Type B pancreatic cell (in vitro differentiated cells): ENCODE data around the gene SEL1L3. TPM values are rescaled to one million over a fixed set of nuclear protein-coding genes. Genes with fewer than 3 reads are reported as not detected.

Source experiments
- DNase-seq: peaks from one replicate; pipeline ENCODE4 v3.0.0; 2021; ENCODE audit warnings: mixed read lengths; ENCODE audit not compliant: unreplicated experiment; ENCODE audit errors: extremely low spot score
- H3K27ac Mint-ChIP-seq: 2 replicates; pipeline ENCODE4 v1.8.0; 2021; ENCODE audit warnings: mild to moderate bottlenecking, mixed read lengths
- H3K27me3 Mint-ChIP-seq: 2 replicates; pipeline ENCODE4 v1.8.0; 2021; ENCODE audit warnings: mixed read lengths
- H3K36me3 Mint-ChIP-seq: 2 replicates; pipeline ENCODE4 v1.8.0; 2021; ENCODE audit warnings: mixed read lengths
- H3K4me1 Mint-ChIP-seq: one replicate; pipeline ENCODE4 v1.8.0; 2021; ENCODE audit warnings: mixed read lengths; ENCODE audit not compliant: unreplicated experiment
- H3K4me3 Mint-ChIP-seq: 2 replicates; pipeline ENCODE4 v1.8.0; 2021; ENCODE audit warnings: mild to moderate bottlenecking, mixed read lengths
- H3K9me3 Mint-ChIP-seq: 2 replicates; pipeline ENCODE4 v1.8.0; 2021; ENCODE audit warnings: mixed read lengths
- CTCF ChIP-seq: fragments of 200-600 bp; sonication (generic); conservative IDR thresholded peaks from 2 replicates; pipeline ENCODE4 v1.5.0; 2021; ENCODE audit warnings: antibody characterized with exemption, mild to moderate bottlenecking
- total RNA-seq: library from RNA; stranded (reverse); gene quantifications from 2 replicates; pipeline ENCODE4 v1.2.1, GENCODE V29; 2021; ENCODE audit warnings: low replicate concordance

The SEL1L3 gene
- total RNA-seq, 1 donor from 2014 or later: 28.2 TPM

- Mint-ChIP-seq H3K36me3 (peaks cover 6% of the 10 kb centered on the region), H3K9me3 (no peaks in the 10 kb centered on the region), H3K27ac (peak overlapping the region; percentile 63), H3K4me3 (no peak overlapping the region), H3K4me1 (peaks cover 12% of the 10 kb centered on the region), H3K27me3 (no peaks in the 10 kb centered on the region)
- peak; percentile 53 for TF ChIP-seq CTCF
- DNase-seq: no peak
Observed at GRCh38 chr4:25795566-25796454, 67.0 kb downstream of the SEL1L3 start.

- DNase-seq: no peak
- no peaks in the 10 kb centered on the region for H3K27me3 Mint-ChIP-seq
- H3K4me1 Mint-ChIP-seq: peaks cover 12% of the 10 kb centered on the region
- H3K27ac Mint-ChIP-seq: no peak overlapping the region
- peaks cover 6% of the 10 kb centered on the region for H3K36me3 Mint-ChIP-seq
- no peaks in the 10 kb centered on the region for H3K9me3 Mint-ChIP-seq
- TF ChIP-seq CTCF: no peak
- H3K4me3 Mint-ChIP-seq: no peak overlapping the region
Observed at GRCh38 chr4:25795091-25795490, 67.7 kb downstream of the SEL1L3 start.

GRCh38 chr4:25792876-25793275 lies 69.9 kb downstream of the SEL1L3 start:
- Mint-ChIP-seq H3K27me3 (no peaks in the 10 kb centered on the region), H3K4me1 (peaks cover 18% of the 10 kb centered on the region), H3K4me3 (no peak overlapping the region), H3K9me3 (no peaks in the 10 kb centered on the region), H3K36me3 (peaks cover 8% of the 10 kb centered on the region), H3K27ac (no peak overlapping the region)
- no peak for TF ChIP-seq CTCF
- no peak for DNase-seq

GRCh38 chr4:25792200-25792791 lies 70.5 kb downstream of the SEL1L3 start:
- Mint-ChIP-seq H3K4me3 (no peak overlapping the region), H3K36me3 (peaks cover 10% of the 10 kb centered on the region), H3K27ac (no peak overlapping the region), H3K4me1 (peaks cover 18% of the 10 kb centered on the region), H3K27me3 (no peaks in the 10 kb centered on the region), H3K9me3 (no peaks in the 10 kb centered on the region)
- peak; percentile 56 for TF ChIP-seq CTCF
- DNase-seq: no peak

- H3K27ac Mint-ChIP-seq: no peak overlapping the region
- H3K36me3 Mint-ChIP-seq: peaks cover 7% of the 10 kb centered on the region
- TF ChIP-seq CTCF: no peak
- H3K9me3 Mint-ChIP-seq: no peaks in the 10 kb centered on the region
- H3K27me3 Mint-ChIP-seq: no peaks in the 10 kb centered on the region
- no peak overlapping the region for H3K4me3 Mint-ChIP-seq
- H3K4me1 Mint-ChIP-seq: peaks cover 6% of the 10 kb centered on the region
- DNase-seq: no peak
Observed at GRCh38 chr4:25790024-25790423, 72.8 kb downstream of the SEL1L3 start.
